GM21576 (cell line): ENCODE measurements around the gene UNC5B.

Experiments used
- ATAC-seq: cut with Tn5 transposase; IDR thresholded peaks from one replicate; pipeline ENCODE4 v1.9.1; 2021; ENCODE audit warnings: mild to moderate bottlenecking, moderate library complexity; ENCODE audit not compliant: unreplicated experiment

The UNC5B gene

GRCh38 chr10:71338728-71339495 is 126.5 kb downstream of the UNC5B start:
- ATAC-seq, result no peak

- ATAC-seq, result no peak
These were observed 127.6 kb downstream of the UNC5B start for GRCh38 chr10:71339796-71340589.

GRCh38 chr10:71342573-71343391 is 130.4 kb downstream of the UNC5B start:
- ATAC-seq, result no peak

- no peak for ATAC-seq
These were observed 131.0 kb downstream of the UNC5B start for GRCh38 chr10:71343392-71343773.

- no peak for ATAC-seq
These were observed 132.0 kb downstream of the UNC5B start for GRCh38 chr10:71344154-71344925.

- no peak for ATAC-seq
These were observed 132.7 kb downstream of the UNC5B start for GRCh38 chr10:71344993-71345480.

- no peak for ATAC-seq
These were observed 133.3 kb downstream of the UNC5B start for GRCh38 chr10:71345694-71346093.

- ATAC-seq, result no peak
These were observed 134.4 kb downstream of the UNC5B start for GRCh38 chr10:71346731-71347130.

GRCh38 chr10:71347587-71348395 is 135.4 kb downstream of the UNC5B start:
- ATAC-seq, result no peak

- ATAC-seq, result no peak
These were observed 136.5 kb downstream of the UNC5B start for GRCh38 chr10:71348850-71349249.

GRCh38 chr10:71349406-71349805 is 137.0 kb downstream of the UNC5B start:
- no peak for ATAC-seq

- ATAC-seq, result no peak
These were observed 138.7 kb downstream of the UNC5B start for GRCh38 chr10:71351087-71351486.

GRCh38 chr10:71351628-71352319 is 139.4 kb downstream of the UNC5B start:
- ATAC-seq, result no peak
